ENCODE measurements around the gene PTPRG. TPM values are rescaled to one million over a fixed set of nuclear protein-coding genes. Genes with fewer than 3 reads are reported as not detected.

Gene PTPRG
- total RNA-seq, 3 donors from 2014 or later, result 28.9 to 54.7 (median 40.4) TPM

- no peaks in the 10 kb centered on the region for H3K4me1 ChIP-seq (ENCODE audit: low read depth)
- no peak for ATAC-seq
- TF ChIP-seq CTCF (IDR thresholded peaks at IDR 0.05), result no peak
Measured at GRCh38 chr3:61606196-61606595, 44.8 kb downstream of the PTPRG start.

GRCh38 chr3:61608072-61608471 lies 46.7 kb downstream of the PTPRG start:
- no peak for ATAC-seq
- no peak for DNase-seq
- H3K36me3 ChIP-seq (ENCODE audit: low read depth), result no peaks in the 10 kb centered on the region
- no peak overlapping the region for H3K4me3 ChIP-seq
- H3K9me3 ChIP-seq, result no peaks in the 10 kb centered on the region
- H3K4me1 ChIP-seq (ENCODE audit: low read depth), result no peaks in the 10 kb centered on the region
- TF ChIP-seq CTCF (IDR thresholded peaks at IDR 0.05), result no peak
- intact Hi-C loops (cut with DNase I, micrococcal nuclease), result no loop called here

More at GRCh38 chr3:61606196-61606595, 44.8 kb downstream of the PTPRG start:
- intact Hi-C loops (cut with DNase I, micrococcal nuclease), result no loop called here
- no peak for DNase-seq
- Histone ChIP-seq H3K36me3 (ENCODE audit: low read depth) (no peaks in the 10 kb centered on the region), H3K4me3 (no peak overlapping the region), H3K9me3 (no peaks in the 10 kb centered on the region)

GRCh38 chr3:61608711-61609110 lies 47.3 kb downstream of the PTPRG start:
- no peak for TF ChIP-seq CTCF (IDR thresholded peaks at IDR 0.05)
- H3K9me3 ChIP-seq, result no peaks in the 10 kb centered on the region
- no peak overlapping the region for H3K4me3 ChIP-seq
- H3K36me3 ChIP-seq (ENCODE audit: low read depth), result no peaks in the 10 kb centered on the region
- H3K4me1 ChIP-seq (ENCODE audit: low read depth), result no peaks in the 10 kb centered on the region
- intact Hi-C loops (cut with DNase I, micrococcal nuclease), result no loop called here
- DNase-seq (no peak), ATAC-seq (no peak)

GRCh38 chr3:61610316-61610715 lies 48.9 kb downstream of the PTPRG start:
- intact Hi-C loops (cut with DNase I, micrococcal nuclease), result no loop called here
- H3K4me3 ChIP-seq, result no peak overlapping the region
- no peak for ATAC-seq

GRCh38 chr3:61612211-61613194 lies 51.1 kb downstream of the PTPRG start:
- TF ChIP-seq CTCF (IDR thresholded peaks at IDR 0.05), result no peak
- intact Hi-C loops (cut with DNase I, micrococcal nuclease), result no loop called here
- Histone ChIP-seq H3K4me1 (ENCODE audit: low read depth) (no peaks in the 10 kb centered on the region), H3K9me3 (no peaks in the 10 kb centered on the region), H3K4me3 (no peak overlapping the region), H3K36me3 (ENCODE audit: low read depth) (no peaks in the 10 kb centered on the region)
- no peak for DNase-seq
- no peak for ATAC-seq

More at GRCh38 chr3:61610316-61610715, 48.9 kb downstream of the PTPRG start:
- no peak for TF ChIP-seq CTCF (IDR thresholded peaks at IDR 0.05)
- Histone ChIP-seq H3K36me3 (ENCODE audit: low read depth) (no peaks in the 10 kb centered on the region), H3K4me1 (ENCODE audit: low read depth) (no peaks in the 10 kb centered on the region), H3K9me3 (no peaks in the 10 kb centered on the region)
- DNase-seq, result no peak

Data from mucosa of descending colon (tissue), 3 donors.